IMR-90 (cell line): Measurements from ENCODE around the gene CDK5RAP3. TPM values are rescaled to one million over a fixed set of nuclear protein-coding genes. Genes with fewer than 3 reads are reported as not detected.

ENCODE experiments used
- ATAC-seq: fragments of 200-7000 bp; cut with Tn5 transposase; 2 replicates; pipeline ENCODE4 v1.9.1; 2020; ENCODE audit warnings: low read depth, mild to moderate bottlenecking, moderate library complexity
- BruUV-seq: library from RNA; stranded (reverse); fragments of 400-500 nt; replicated peaks from 2 replicates; lab custom pipeline; 2021; lab: Mats Ljungman, UMichigan
- CTCF ChIA-PET: fragments of 300-600 bp; formaldehyde crosslinking; extraction: SDS; loops from one replicate; lab custom pipeline; 2021; ENCODE audit warnings: antibody characterized with exemption; lab: Yijun Ruan, JAX
- POLR2A ChIA-PET: fragments of 300-600 bp; sonication (Branson Sonifier 250); formaldehyde crosslinking; loops from one replicate; lab custom pipeline; 2022; ENCODE audit warnings: antibody characterized with exemption; ENCODE audit not compliant: unreplicated experiment; lab: Charles Lee
- DNase-seq: peaks from one replicate; pipeline ENCODE4 v3.0.0; 2013
- H2AFZ ChIP-seq: replicated peaks from 2 replicates; pipeline ENCODE3; 2013; ENCODE audit warnings: low read length, mild to moderate bottlenecking; ENCODE audit not compliant: poor library complexity
- H2AK5ac ChIP-seq: 2 replicates; pipeline ENCODE4 v1.6.1; 2013; ENCODE audit warnings: low read depth, low read length, inconsistent platforms
- H2AK9ac ChIP-seq: replicated peaks from 2 replicates; pipeline ENCODE3; 2013; ENCODE audit warnings: mild to moderate bottlenecking, low read depth, low read length, moderate library complexity; ENCODE audit not compliant: poor library complexity
- H2BK120ac ChIP-seq: 2 replicates; pipeline ENCODE4 v1.6.1; 2013; ENCODE audit warnings: low read depth, low read length, inconsistent platforms
- H2BK15ac ChIP-seq: 3 replicates; pipeline ENCODE4 v1.6.1; 2013; ENCODE audit warnings: low read depth, low read length, inconsistent platforms
- H2BK20ac ChIP-seq: 2 replicates; pipeline ENCODE4 v1.6.1; 2013; ENCODE audit warnings: low read depth, mild to moderate bottlenecking, inconsistent platforms, low read length, moderate library complexity
- H2BK5ac ChIP-seq: 2 replicates; pipeline ENCODE4 v1.6.1; 2013; ENCODE audit warnings: mild to moderate bottlenecking, low read depth, low read length, inconsistent platforms; ENCODE audit not compliant: poor library complexity, severe bottlenecking
- H3K14ac ChIP-seq: replicated peaks from 2 replicates; pipeline ENCODE4 v1.6.1; 2013; ENCODE audit warnings: low read depth, low read length, inconsistent platforms
- H3K18ac ChIP-seq: 2 replicates; pipeline ENCODE4 v1.6.1; 2013; ENCODE audit warnings: low read depth, low read length, control low read depth
- H3K23ac ChIP-seq: 2 replicates; pipeline ENCODE4 v1.6.1; 2013; ENCODE audit warnings: low read depth, low read length, inconsistent platforms
- H3K27ac ChIP-seq: 2 replicates; pipeline ENCODE4 v1.5.1; 2013; ENCODE audit warnings: mild to moderate bottlenecking, control low read depth, low read length; ENCODE audit not compliant: insufficient read depth
- H3K27me3 ChIP-seq: 2 replicates; pipeline ENCODE4 v1.6.1; 2013; ENCODE audit warnings: low read length; ENCODE audit not compliant: control insufficient read depth, insufficient read depth
- H3K36me3 ChIP-seq: 2 replicates; pipeline ENCODE4 v1.6.1; 2013; ENCODE audit warnings: low read length, mixed read lengths; ENCODE audit not compliant: control insufficient read depth, insufficient read depth
- H3K4ac ChIP-seq: 2 replicates; pipeline ENCODE4 v1.6.1; 2013; ENCODE audit warnings: low read depth, low read length, inconsistent platforms
- H3K4me1 ChIP-seq: 2 replicates; pipeline ENCODE4 v1.6.1; 2013; ENCODE audit warnings: low read length, mixed read lengths; ENCODE audit not compliant: control insufficient read depth, insufficient read depth
- H3K4me2 ChIP-seq: 2 replicates; pipeline ENCODE4 v1.6.1; 2013; ENCODE audit warnings: low read depth, mild to moderate bottlenecking, control low read depth, low read length, moderate library complexity
- H3K4me3 ChIP-seq: 2 replicates; pipeline ENCODE4 v1.5.1; 2013; ENCODE audit warnings: low read depth, mild to moderate bottlenecking, control low read depth, low read length, moderate library complexity; ENCODE audit not compliant: insufficient read depth
- H3K56ac ChIP-seq: 2 replicates; pipeline ENCODE4 v1.6.1; 2013; ENCODE audit warnings: low read length, inconsistent platforms; ENCODE audit not compliant: insufficient read depth; ENCODE audit errors: extremely low read depth
- H3K79me1 ChIP-seq, 2 experiments: 2 replicates each; pipeline ENCODE4 v1.6.1; 2013; ENCODE audit warnings: low read length in 2 of 2, inconsistent platforms in 1 of 2, low read depth in 1 of 2
- H3K9ac ChIP-seq: 2 replicates; pipeline ENCODE4 v1.6.1; 2013; ENCODE audit warnings: low read depth, low read length, control low read depth
- H3K9me1 ChIP-seq: 2 replicates; pipeline ENCODE4 v1.6.1; 2013; ENCODE audit warnings: low read length, inconsistent platforms; ENCODE audit not compliant: insufficient read depth
- H3K9me3 ChIP-seq: 2 replicates; pipeline ENCODE4 v1.6.1; 2013; ENCODE audit warnings: low read length; ENCODE audit not compliant: control insufficient read depth, insufficient read depth
- H4K20me1 ChIP-seq: 2 replicates; pipeline ENCODE4 v1.6.1; 2013; ENCODE audit warnings: low read length, inconsistent platforms; ENCODE audit not compliant: insufficient read depth
- H4K5ac ChIP-seq: 2 replicates; pipeline ENCODE4 v1.6.1; 2013; ENCODE audit warnings: mild to moderate bottlenecking, low read depth, low read length, control low read depth
- H4K8ac ChIP-seq, 2 experiments: 2 replicates each; pipeline ENCODE4 v1.6.1; 2013; ENCODE audit warnings: low read depth in 2 of 2, low read length in 2 of 2, control low read depth in 1 of 2, inconsistent platforms in 1 of 2
- H4K91ac ChIP-seq: 2 replicates; pipeline ENCODE4 v1.6.1; 2013; ENCODE audit warnings: low read depth, low read length, inconsistent platforms; ENCODE audit not compliant: insufficient read depth
- CEBPB ChIP-seq: IDR thresholded peaks from 2 replicates; pipeline ENCODE4 v1.6.1; 2012; ENCODE audit warnings: low read depth, low read length, improper control_type of control experiment
- CHD1 ChIP-seq: IDR thresholded peaks from 2 replicates; pipeline ENCODE4 v1.6.1; 2012; ENCODE audit warnings: low read depth, low read length, improper control_type of control experiment
- ELK1 ChIP-seq: fragments of 150-350 bp; IDR thresholded peaks from 2 replicates; pipeline ENCODE4 v1.6.1; 2016; ENCODE audit warnings: low read depth, mild to moderate bottlenecking, low read length, moderate library complexity, borderline replicate concordance
- FOS ChIP-seq: fragments of 150-350 bp; IDR thresholded peaks from 2 replicates; pipeline ENCODE4 v1.6.1; 2016; ENCODE audit warnings: low read depth, low read length
- MAFK ChIP-seq: IDR thresholded peaks from 2 replicates; pipeline ENCODE4 v1.6.1; 2012; ENCODE audit warnings: low read depth, low read length, improper control_type of control experiment
- MAZ ChIP-seq: IDR thresholded peaks from 2 replicates; pipeline ENCODE4 v1.6.1; 2012; ENCODE audit warnings: low read depth, mild to moderate bottlenecking, low read length, improper control_type of control experiment, moderate library complexity, borderline replicate concordance
- NFE2L2 ChIP-seq: fragments of 150-350 bp; IDR thresholded peaks from 2 replicates; pipeline ENCODE4 v1.6.1; 2016; ENCODE audit warnings: low read depth, mild to moderate bottlenecking, low read length
- POLR2A ChIP-seq: IDR thresholded peaks from 2 replicates; pipeline ENCODE4 v1.6.1; 2012; ENCODE audit warnings: mild to moderate bottlenecking, low read depth, low read length
- RAD21 ChIP-seq: IDR thresholded peaks from 2 replicates; pipeline ENCODE4 v1.6.1; 2012; ENCODE audit warnings: low read length, improper control_type of control experiment
- RFX5 ChIP-seq: IDR thresholded peaks from 2 replicates; pipeline ENCODE4 v1.8.0; 2012; ENCODE audit warnings: low read depth, mild to moderate bottlenecking, low read length, moderate library complexity
- SMC3 ChIP-seq: fragments of 150-350 bp; IDR thresholded peaks from 2 replicates; pipeline ENCODE4 v1.6.1; 2016; ENCODE audit warnings: low read depth, mild to moderate bottlenecking, antibody characterized with exemption, low read length, moderate library complexity
- WGBS, 2 experiments: methylation state at CpG; one replicate each; pipeline versions ENCODE4 v1.1.5 to v1.1.7; 2013; ENCODE audit warnings: missing lambda C conversion rate in 2 of 2; ENCODE audit not compliant: insufficient read length in 1 of 2; ENCODE audit errors: extremely low coverage in 2 of 2; 5-methylcytosine and 5-hydroxymethylcytosine counted together
- dilution Hi-C: fragments of 300-500 bp; cut with HindIII; formaldehyde crosslinking; loops from one replicate; pipeline ENCODE4 v1.14.3; 2018; ENCODE audit warnings: low sequenced_read_pairs; ENCODE audit not compliant: unreplicated experiment
- in situ Hi-C: fragments of 300-500 bp; cut with MboI; formaldehyde crosslinking; loops from 3 replicates; pipeline ENCODE4 v1.14.3; 2019; ENCODE audit warnings: low sequenced_read_pairs, inconsistent platforms, mixed read lengths
- intact Hi-C: fragments of 100-400 bp; cut with micrococcal nuclease; formaldehyde crosslinking; loops from 2 replicates; pipeline ENCODE4 v1.10.0; 2022
- polyA plus RNA-seq, 3 experiments: library from polyadenylated mRNA; depleted of rRNA; stranded (reverse); fragments of >200 nt; gene quantifications; 2 replicates each; pipeline ENCODE4 v1.2.3, GENCODE V29; 2012; ENCODE audit warnings: low replicate concordance in 1 of 3
- total RNA-seq: library from RNA; depleted of rRNA; stranded (reverse); fragments of >200 nt; gene quantifications from 2 replicates; pipeline ENCODE4 v1.2.3, GENCODE V29; 2012
- TF ChIP-seq, protein P1 (sequence below): fragments of 150-350 bp; IDR thresholded peaks from 2 replicates; pipeline ENCODE4 v1.6.1; 2017; ENCODE audit warnings: mild to moderate bottlenecking, antibody characterized with exemption, low read length, low read depth

CDK5RAP3 gene
- total and polyA plus RNA-seq, 2 of the 4 experiments (the other 2 are of a cell fraction), result 75.3 to 153 TPM

GRCh38 chr17:47942096-47942510, 28.8 kb upstream of the CDK5RAP3 start:
- CTCF ChIA-PET, result interaction anchor here (0.6 to 1.6 kb wide), 2 partner anchors 52 to 69 kb away, joined by 3 to 4 read pairs; no protein-coding TSS in a partner anchor
- Histone ChIP-seq H4K8ac (peak overlapping the region; percentile 75 to 93), H3K9me1 (0 out of 2 replicates have a peak, but pooled peaks cover 4% of the 10 kb centered on the region), H3K9ac (peak overlapping the region; percentile 42), H3K79me1 (peaks cover 8 to 19% of the 10 kb centered on the region in 2 experiments), H3K36me3 (peaks cover 2% of the 10 kb centered on the region), H3K14ac (peak overlapping the region; percentile 80), H3K27ac (no peak overlapping the region; the same call in 1 of the 2 replicates), H3K4me3 (peak overlapping the region; percentile 70), H3K9me3 (no peaks in the 10 kb centered on the region), H3K23ac (0 out of 2 replicates have a peak overlapping the region, but pooled peaks have one; percentile 48), H4K20me1 (peaks cover 1% of the 10 kb centered on the region; the same call in 1 of the 2 replicates), H2BK120ac (no peak overlapping the region), H2AK5ac (peak overlapping the region; percentile 17; the same call in 1 of the 2 replicates), H3K18ac (no peak overlapping the region), H3K27me3 (no peaks in the 10 kb centered on the region), H2BK20ac (no peak overlapping the region), H2AFZ (peak overlapping the region; percentile 93), H2AK9ac (peak overlapping the region; percentile 58), H4K91ac (no peak overlapping the region), H2BK5ac (no peak overlapping the region), H3K56ac (0 out of 2 replicates have a peak overlapping the region, but pooled peaks have one; percentile 8), H2BK15ac (no peak overlapping the region), H3K4me2 (peak overlapping the region; percentile 84), H3K4me1 (peaks cover 2% of the 10 kb centered on the region; the same call in 1 of the 2 replicates), H4K5ac (peak overlapping the region; percentile 6), H3K4ac (peak overlapping the region; percentile 50)
- TF ChIP-seq FOS (no peak), MAZ (no peak), RAD21 (no peak), ELK1 (no peak), RFX5 (no peak), SMC3 (no peak), NFE2L2 (no peak), POLR2A (no peak), CHD1 (no peak), CEBPB (no peak), MAFK (no peak)
- TF ChIP-seq, protein P1, sequence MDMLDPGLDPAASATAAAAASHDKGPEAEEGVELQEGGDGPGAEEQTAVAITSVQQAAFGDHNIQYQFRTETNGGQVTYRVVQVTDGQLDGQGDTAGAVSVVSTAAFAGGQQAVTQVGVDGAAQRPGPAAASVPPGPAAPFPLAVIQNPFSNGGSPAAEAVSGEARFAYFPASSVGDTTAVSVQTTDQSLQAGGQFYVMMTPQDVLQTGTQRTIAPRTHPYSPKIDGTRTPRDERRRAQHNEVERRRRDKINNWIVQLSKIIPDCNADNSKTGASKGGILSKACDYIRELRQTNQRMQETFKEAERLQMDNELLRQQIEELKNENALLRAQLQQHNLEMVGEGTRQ, result no peak
- DNase-seq (no peak), ATAC-seq (no peak)
- intact Hi-C loops, result no loop called here
- WGBS, 2 experiments, result 16% methylated on average over 3 of the region's 5 CpGs; no CpG with 5 or more reads in 1 of the 2 experiments
- in situ Hi-C loops, result no loop called here
- no TSS peak for BruUV-seq
- dilution Hi-C loops, result no loop called here
- POLR2A ChIA-PET, result no interaction called here
